Liver (tissue), 9 donors: ENCODE results near the gene LHX2. TPM values are rescaled to one million over a fixed set of nuclear protein-coding genes. Genes with fewer than 3 reads are reported as not detected.

Experiments
- DNase-seq: peaks from one replicate; pipeline ENCODE4 v3.0.0-alpha.2; 2017; ENCODE audit warnings: low spot score
- H3K27ac ChIP-seq, 2 donors: one replicate each; pipeline ENCODE4 v1.7.0; 2013; ENCODE audit warnings: inconsistent platforms in 2 of 2, low read length in 2 of 2, control low read depth in 1 of 2, low read depth in 1 of 2, mild to moderate bottlenecking in 1 of 2
- H3K27me3 ChIP-seq, 4 donors: one replicate each; pipeline versions ENCODE4 v1.6.1 to v1.7.0; 2013; ENCODE audit warnings: low read length in 3 of 4, inconsistent platforms in 1 of 4, mild to moderate bottlenecking in 1 of 4, moderate library complexity in 1 of 4; ENCODE audit not compliant: control insufficient read depth in 4 of 4, insufficient read depth in 4 of 4
- H3K36me3 ChIP-seq, 4 donors: one replicate each; pipeline versions ENCODE4 v1.6.1 to v1.7.0; 2013; ENCODE audit warnings: low read length in 3 of 4, mild to moderate bottlenecking in 3 of 4, low read depth in 1 of 4, moderate library complexity in 1 of 4; ENCODE audit not compliant: control insufficient read depth in 4 of 4, insufficient read depth in 3 of 4
- H3K4me1 ChIP-seq, 4 donors: one replicate each; pipeline versions ENCODE4 v1.6.1 to v1.7.0; 2013; ENCODE audit warnings: low read length in 3 of 4, mild to moderate bottlenecking in 3 of 4, moderate library complexity in 1 of 4; ENCODE audit not compliant: control insufficient read depth in 4 of 4, insufficient read depth in 4 of 4
- H3K4me3 ChIP-seq, 3 donors: one replicate each; pipeline versions ENCODE4 v1.6.1 to v1.7.0; 2013; ENCODE audit warnings: low read length in 3 of 3, control low read depth in 1 of 3, low read depth in 1 of 3, mild to moderate bottlenecking in 1 of 3
- H3K9ac ChIP-seq, 2 donors: one replicate each; pipeline ENCODE4 v1.7.0; 2013; ENCODE audit warnings: low read length in 2 of 2, mild to moderate bottlenecking in 2 of 2, moderate library complexity in 2 of 2, control low read depth in 1 of 2, low read depth in 1 of 2
- H3K9me3 ChIP-seq, 4 donors: one replicate each; pipeline versions ENCODE4 v1.6.1 to v1.7.0; 2013; ENCODE audit warnings: low read length in 3 of 4; ENCODE audit not compliant: control insufficient read depth in 4 of 4
- CTCF ChIP-seq: fragments of 150-350 bp; IDR thresholded peaks from 2 replicates; pipeline ENCODE4 v1.5.1; 2017; ENCODE audit warnings: improper control_type of control experiment, low read depth, low read length; ENCODE audit not compliant: missing input control
- EGR1 ChIP-seq, 2 donors: IDR thresholded peaks; 2 replicates each; pipeline ENCODE4 v1.6.1; 2016 to 2018; ENCODE audit warnings: antibody characterized with exemption in 2 of 2, low read depth in 2 of 2
- FOXA1 ChIP-seq: IDR thresholded peaks from 2 replicates; pipeline ENCODE4 v1.6.1; 2016; ENCODE audit warnings: antibody characterized with exemption
- FOXA2 ChIP-seq: IDR thresholded peaks from 2 replicates; pipeline ENCODE4 v1.6.1; 2016; ENCODE audit warnings: antibody characterized with exemption
- GABPA ChIP-seq, 2 donors: IDR thresholded peaks in 1 of 2; conservative IDR thresholded peaks in 1 of 2; 2 replicates each; pipeline ENCODE4 v1.6.1; 2016; ENCODE audit warnings: antibody characterized with exemption in 2 of 2, mild to moderate bottlenecking in 1 of 2, moderate library complexity in 1 of 2
- HNF4A ChIP-seq, 2 donors: conservative IDR thresholded peaks; 2 replicates each; pipeline ENCODE4 v1.6.1; 2016; ENCODE audit warnings: antibody characterized with exemption in 2 of 2, mild to moderate bottlenecking in 2 of 2
- HNF4G ChIP-seq: IDR thresholded peaks from 2 replicates; pipeline ENCODE4 v1.6.1; 2016; ENCODE audit warnings: antibody characterized with exemption
- JUND ChIP-seq, 2 donors: IDR thresholded peaks; 2 replicates each; pipeline ENCODE4 v1.6.1; 2016; ENCODE audit warnings: antibody characterized with exemption in 2 of 2
- NR2F2 ChIP-seq: IDR thresholded peaks from 2 replicates; pipeline ENCODE4 v1.6.1; 2016; ENCODE audit warnings: antibody characterized with exemption
- RAD21 ChIP-seq, 2 donors: IDR thresholded peaks; 2 replicates each; pipeline ENCODE4 v1.6.1; 2016; ENCODE audit warnings: antibody characterized with exemption in 2 of 2, mild to moderate bottlenecking in 2 of 2
- REST ChIP-seq: IDR thresholded peaks from 2 replicates; pipeline ENCODE4 v1.6.1; 2016; ENCODE audit warnings: antibody characterized with exemption, mild to moderate bottlenecking
- RXRA ChIP-seq, 2 donors: IDR thresholded peaks; 2 replicates each; pipeline ENCODE4 v1.6.1; 2017 to 2018; ENCODE audit warnings: antibody characterized with exemption in 2 of 2, mild to moderate bottlenecking in 1 of 2
- SP1 ChIP-seq: IDR thresholded peaks from 2 replicates; pipeline ENCODE4 v1.6.1; 2018; ENCODE audit warnings: antibody characterized with exemption, mild to moderate bottlenecking
- TAF1 ChIP-seq: conservative IDR thresholded peaks from 2 replicates; pipeline ENCODE4 v1.6.1; 2016; ENCODE audit warnings: antibody characterized with exemption, mild to moderate bottlenecking
- YY1 ChIP-seq: IDR thresholded peaks from 2 replicates; pipeline ENCODE4 v1.6.1; 2016; ENCODE audit warnings: antibody characterized with exemption, mild to moderate bottlenecking
- ZBTB33 ChIP-seq: IDR thresholded peaks from 2 replicates; pipeline ENCODE4 v1.6.1; 2016; ENCODE audit warnings: antibody characterized with exemption
- WGBS: extraction: QIAGEN DNeasy Blood & Tissue Kit; methylation state at CpG from one replicate; pipeline ENCODE4 v1.1.7; 2013; 5-methylcytosine and 5-hydroxymethylcytosine counted together
- polyA plus RNA-seq, 2 donors: library from polyadenylated mRNA; stranded (reverse) in 1 of 2; unstranded in 1 of 2; fragments of 200-250 nt in 1 of 2; fragments of >200 nt in 1 of 2; fragmentation: Nextera tagmentation in 1 of 2; extraction: Ambion mirVana in 1 of 2; gene quantifications; one replicate each; pipeline versions ENCODE4 v1.2.1 to v1.2.3, GENCODE V29; 2013 to 2015
- total RNA-seq, 2 donors: library from RNA; depleted of rRNA; stranded (reverse); fragments of >200 nt; gene quantifications; one replicate each; pipeline ENCODE4 v1.2.3, GENCODE V29; 2014
- donor health status: healthy.
- donor health status: healthy.
- donor health status: healthy.
- donor health status: healthy.
- donor health status: healthy.

Gene LHX2
- total and polyA plus RNA-seq, 4 donors: 2.0 to 2.5 (median 2.1) TPM

GRCh38 chr9:124012368-124013301 lies 1.1 kb downstream of the LHX2 start (continued):
- TF ChIP-seq GABPA (IDR thresholded peaks at IDR 0.05 in 1 of 2, conservative IDR thresholded peaks at IDR 0.05 in 1 of 2) (no peak), YY1 (no peak)

GRCh38 chr9:124013309-124014210 lies 2.0 kb downstream of the LHX2 start:
- TF ChIP-seq HNF4G: no peak
- no peak for TF ChIP-seq FOXA1
- no peak for TF ChIP-seq RAD21 (IDR thresholded peaks at IDR 0.05)
- TF ChIP-seq YY1: no peak
- TF ChIP-seq ZBTB33: no peak
- no peak for TF ChIP-seq JUND (IDR thresholded peaks at IDR 0.05)
- TF ChIP-seq TAF1: no peak
- no peak for TF ChIP-seq NR2F2
- no peak for TF ChIP-seq FOXA2
- no peak for TF ChIP-seq CTCF
- no peak for TF ChIP-seq SP1
- no peak for TF ChIP-seq REST
- no peak for TF ChIP-seq EGR1 (IDR thresholded peaks at IDR 0.05; ENCODE audit: low read depth in 2 of 2)
- TF ChIP-seq GABPA (IDR thresholded peaks at IDR 0.05 in 1 of 2, conservative IDR thresholded peaks at IDR 0.05 in 1 of 2): no peak
- TF ChIP-seq HNF4A (conservative IDR thresholded peaks at IDR 0.05): no peak
- no peak for TF ChIP-seq RXRA (IDR thresholded peaks at IDR 0.05)

More at GRCh38 chr9:124013309-124014210, 2.0 kb downstream of the LHX2 start:
- no peak overlapping the region for H3K9ac ChIP-seq
- H3K4me3 ChIP-seq: peak overlapping the region in 1 of 3 donors; percentile 48
- peaks cover 6 to 34% (median 21%) of the 10 kb centered on the region in 4 donors for H3K27me3 ChIP-seq
- no peak for DNase-seq
- peaks cover 29 to 66% (median 37%) of the 10 kb centered on the region in 4 donors for H3K4me1 ChIP-seq
- H3K36me3 ChIP-seq: no peaks in the 10 kb centered on the region
- no peak overlapping the region for H3K27ac ChIP-seq
- no peaks in the 10 kb centered on the region for H3K9me3 ChIP-seq
- 11% methylated on average over 40 of the region's 40 CpGs for WGBS
